Endothelial cell of umbilical vein (primary cell): ENCODE data around the gene NHSL2.

ENCODE experiments used
- EZH2 ChIP-seq: IDR thresholded peaks from 2 replicates; pipeline ENCODE4 v1.6.1; 2012; ENCODE audit warnings: borderline replicate concordance, low read depth, mild to moderate bottlenecking, moderate library complexity, low read length, inconsistent platforms; ENCODE audit not compliant: severe bottlenecking
- GATA2 ChIP-seq: IDR thresholded peaks from 2 replicates; pipeline ENCODE4 v1.7.0; 2011; ENCODE audit warnings: low read depth, mild to moderate bottlenecking, moderate library complexity, mixed read lengths, low read length; ENCODE audit not compliant: insufficient read length, insufficient read depth
- POLR2A ChIP-seq: IDR thresholded peaks from 2 replicates; pipeline ENCODE4 v1.6.1; 2012; ENCODE audit warnings: low read depth, mild to moderate bottlenecking, control low read depth, low read length
- POLR2AphosphoS5 ChIP-seq: IDR thresholded peaks from 2 replicates; pipeline ENCODE4 v1.6.1; 2012; ENCODE audit warnings: low read depth, mild to moderate bottlenecking, control low read depth, low read length, moderate library complexity; ENCODE audit not compliant: insufficient read depth
- TF ChIP-seq, protein P1 (sequence below), 2 donors: IDR thresholded peaks; 1 replicate in 1 of 2; 2 replicates in 1 of 2; pipeline ENCODE4 v1.5.1; 2011; ENCODE audit warnings: low read length in 2 of 2, mild to moderate bottlenecking in 2 of 2, moderate library complexity in 2 of 2, control low read depth in 1 of 2, inconsistent platforms in 1 of 2, low read depth in 1 of 2; ENCODE audit not compliant: insufficient read depth in 1 of 2; ENCODE audit errors: extremely low read depth in 1 of 2

GRCh38 chrX:72100051-72100755, 189.6 kb downstream of the NHSL2 start:
- TF ChIP-seq EZH2: no peak
- no peak for TF ChIP-seq POLR2A
- TF ChIP-seq, protein P1, sequence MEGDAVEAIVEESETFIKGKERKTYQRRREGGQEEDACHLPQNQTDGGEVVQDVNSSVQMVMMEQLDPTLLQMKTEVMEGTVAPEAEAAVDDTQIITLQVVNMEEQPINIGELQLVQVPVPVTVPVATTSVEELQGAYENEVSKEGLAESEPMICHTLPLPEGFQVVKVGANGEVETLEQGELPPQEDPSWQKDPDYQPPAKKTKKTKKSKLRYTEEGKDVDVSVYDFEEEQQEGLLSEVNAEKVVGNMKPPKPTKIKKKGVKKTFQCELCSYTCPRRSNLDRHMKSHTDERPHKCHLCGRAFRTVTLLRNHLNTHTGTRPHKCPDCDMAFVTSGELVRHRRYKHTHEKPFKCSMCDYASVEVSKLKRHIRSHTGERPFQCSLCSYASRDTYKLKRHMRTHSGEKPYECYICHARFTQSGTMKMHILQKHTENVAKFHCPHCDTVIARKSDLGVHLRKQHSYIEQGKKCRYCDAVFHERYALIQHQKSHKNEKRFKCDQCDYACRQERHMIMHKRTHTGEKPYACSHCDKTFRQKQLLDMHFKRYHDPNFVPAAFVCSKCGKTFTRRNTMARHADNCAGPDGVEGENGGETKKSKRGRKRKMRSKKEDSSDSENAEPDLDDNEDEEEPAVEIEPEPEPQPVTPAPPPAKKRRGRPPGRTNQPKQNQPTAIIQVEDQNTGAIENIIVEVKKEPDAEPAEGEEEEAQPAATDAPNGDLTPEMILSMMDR (IDR thresholded peaks at IDR 0.05; ENCODE audit: extremely low read depth in 1 of 2, insufficient read depth in 1 of 2, low read depth in 1 of 2, low read length in 2 of 2): no peak
- no peak for TF ChIP-seq POLR2AphosphoS5
- TF ChIP-seq GATA2: no peak
